WTC11 (cell line): ENCODE data around the gene TSC22D3. TPM values are rescaled to one million over a fixed set of nuclear protein-coding genes. Genes with fewer than 3 reads are reported as not detected.

Experiments
- ATAC-seq: fragments of 200-7000 bp; cut with Tn5 transposase; 2 replicates; pipeline ENCODE4 v1.10.0; 2021; ENCODE audit warnings: mild to moderate bottlenecking, moderate library complexity
- CTCF ChIA-PET: fragments of 300-600 bp; sonication (Branson Sonifier 250); formaldehyde crosslinking; loops from one replicate; lab custom pipeline; 2021; ENCODE audit warnings: antibody characterized with exemption; lab: Charles Lee
- POLR2A ChIA-PET: fragments of 350-600 bp; sonication (Branson Sonifier 250); formaldehyde crosslinking; loops from one replicate; lab custom pipeline; 2021; ENCODE audit warnings: antibody characterized with exemption; lab: Charles Lee
- DNase-seq: peaks from one replicate; pipeline ENCODE4 v3.0.0; 2021; ENCODE audit warnings: low spot score
- H3K27ac Mint-ChIP-seq: 2 replicates; pipeline ENCODE4 v1.8.0; 2021; ENCODE audit warnings: mixed read lengths
- H3K27me3 Mint-ChIP-seq: 2 replicates; pipeline ENCODE4 v1.8.0; 2021; ENCODE audit warnings: low read depth, mild to moderate bottlenecking, moderate library complexity, mixed read lengths
- H3K36me3 Mint-ChIP-seq: 2 replicates; pipeline ENCODE4 v1.8.0; 2021; ENCODE audit warnings: mixed read lengths
- H3K4me1 Mint-ChIP-seq: 2 replicates; pipeline ENCODE4 v1.8.0; 2022; ENCODE audit warnings: mixed read lengths
- H3K4me3 Mint-ChIP-seq: 2 replicates; pipeline ENCODE4 v1.8.0; 2021; ENCODE audit warnings: mild to moderate bottlenecking, moderate library complexity, mixed read lengths
- H3K9me3 Mint-ChIP-seq: 2 replicates; pipeline ENCODE4 v1.8.0; 2021; ENCODE audit warnings: mixed read lengths
- ARID4B ChIP-seq: sonication (generic); formaldehyde crosslinking; IDR thresholded peaks from 2 replicates; pipeline ENCODE4 v1.8.0; 2023; ENCODE audit warnings: missing genetic modification reagents, mild to moderate bottlenecking, borderline replicate concordance
- ATF3 ChIP-seq: sonication (generic); formaldehyde crosslinking; conservative IDR thresholded peaks from 2 replicates; pipeline ENCODE4 v1.8.1; 2022; ENCODE audit warnings: mild to moderate bottlenecking, missing genetic modification reagents
- CTCF ChIP-seq: fragments of 200-600 bp; IDR thresholded peaks from 2 replicates; pipeline ENCODE4 v1.8.0; 2022; ENCODE audit warnings: antibody characterized with exemption
- E2F4 ChIP-seq: sonication (generic); formaldehyde crosslinking; IDR thresholded peaks from 2 replicates; pipeline ENCODE4 v1.8.1; 2022; ENCODE audit warnings: low read depth, mild to moderate bottlenecking, moderate library complexity, missing genetic modification reagents, borderline replicate concordance
- ELF4 ChIP-seq: sonication (generic); formaldehyde crosslinking; IDR thresholded peaks from 2 replicates; pipeline ENCODE4 v1.8.1; 2022; ENCODE audit warnings: low read depth, mild to moderate bottlenecking, moderate library complexity, missing genetic modification reagents
- EMX1 ChIP-seq: fragments of 250-450 bp; sonication (Bioruptor Pico); IDR thresholded peaks from 2 replicates; pipeline ENCODE4 v1.8.0; 2021; ENCODE audit warnings: mild to moderate bottlenecking
- GABPB1 ChIP-seq: sonication (generic); formaldehyde crosslinking; IDR thresholded peaks from 2 replicates; pipeline ENCODE4 v1.8.1; 2023; ENCODE audit warnings: mild to moderate bottlenecking, missing genetic modification reagents
- KAT7 ChIP-seq: sonication (generic); formaldehyde crosslinking; IDR thresholded peaks from 2 replicates; pipeline ENCODE4 v1.8.1; 2023; ENCODE audit warnings: missing genetic modification reagents, mild to moderate bottlenecking, borderline replicate concordance
- NFYB ChIP-seq: sonication (generic); formaldehyde crosslinking; conservative IDR thresholded peaks from 2 replicates; pipeline ENCODE4 v1.8.0; 2022; ENCODE audit warnings: low read depth, missing genetic modification reagents
- NR1H2 ChIP-seq: sonication (generic); formaldehyde crosslinking; IDR thresholded peaks from 2 replicates; pipeline ENCODE4 v1.9.0; 2021; ENCODE audit warnings: mild to moderate bottlenecking, moderate library complexity, missing genetic modification reagents
- RORB ChIP-seq: fragments of 250-450 bp; sonication (Bioruptor Pico); IDR thresholded peaks from 2 replicates; pipeline ENCODE4 v1.9.0; 2021; ENCODE audit warnings: mild to moderate bottlenecking
- SMAD3 ChIP-seq: sonication (generic); formaldehyde crosslinking; IDR thresholded peaks from 2 replicates; pipeline ENCODE4 v1.8.0; 2022; ENCODE audit warnings: missing genetic modification reagents, mild to moderate bottlenecking, borderline replicate concordance
- TEAD1 ChIP-seq: sonication (generic); formaldehyde crosslinking; IDR thresholded peaks from 2 replicates; pipeline ENCODE4 v1.8.0; 2022; ENCODE audit warnings: mild to moderate bottlenecking, missing genetic modification reagents
- TP53 ChIP-seq: sonication (generic); formaldehyde crosslinking; IDR thresholded peaks from 2 replicates; pipeline ENCODE4 v1.8.1; 2023; ENCODE audit warnings: mild to moderate bottlenecking, missing genetic modification reagents
- USF1 ChIP-seq: sonication (generic); formaldehyde crosslinking; IDR thresholded peaks from 2 replicates; pipeline ENCODE4 v1.8.0; 2022; ENCODE audit warnings: mild to moderate bottlenecking, missing genetic modification reagents
- ZNF219 ChIP-seq: sonication (generic); formaldehyde crosslinking; IDR thresholded peaks from 2 replicates; pipeline ENCODE4 v1.8.0; 2023; ENCODE audit warnings: missing genetic modification reagents, mild to moderate bottlenecking, borderline replicate concordance
- ZNF263 ChIP-seq: sonication (generic); formaldehyde crosslinking; IDR thresholded peaks from 2 replicates; pipeline ENCODE4 v1.8.1; 2022; ENCODE audit warnings: low read depth, mild to moderate bottlenecking, moderate library complexity, missing genetic modification reagents
- ZNF396 ChIP-seq: fragments of 250-450 bp; sonication (Bioruptor Pico); IDR thresholded peaks from 2 replicates; pipeline ENCODE4 v1.8.0; 2021; ENCODE audit warnings: mild to moderate bottlenecking, moderate library complexity, borderline replicate concordance
- ZNF671 ChIP-seq: fragments of 250-450 bp; sonication (Bioruptor Pico); IDR thresholded peaks from 2 replicates; pipeline ENCODE4 v1.8.0; 2021; ENCODE audit warnings: mild to moderate bottlenecking
- total RNA-seq: library from RNA; stranded (reverse); gene quantifications from 3 replicates; pipeline ENCODE4 v1.2.3, GENCODE V29; 2021

Gene TSC22D3
- total RNA-seq, 1 experiment from 2014 or later = 15.7 TPM

- no peak for TF ChIP-seq CTCF
Measured at GRCh38 chrX:107715331-107716117, 60.1 kb downstream of the TSC22D3 start (continued).

- Mint-ChIP-seq H3K27ac (peak overlapping the region; percentile 23; the same call in 1 of the 2 replicates), H3K4me3 (no peak overlapping the region), H3K36me3 (no peaks in the 10 kb centered on the region; the same call in 1 of the 2 replicates), H3K4me1 (peaks cover 40% of the 10 kb centered on the region), H3K9me3 (no peaks in the 10 kb centered on the region), H3K27me3 (no peaks in the 10 kb centered on the region)
- no peak for DNase-seq
- CTCF ChIA-PET = interaction anchor here (0.7 to 2.8 kb wide), 6 partner anchors 28 to 172 kb away, joined by 3 to 18 read pairs (median 3); partner anchors contain the start of gene TSC22D3
- no peak for ATAC-seq
- POLR2A ChIA-PET = interaction anchor here (1.2 to 3.8 kb wide), 3 partner anchors 17 to 63 kb away, joined by 3 to 27 read pairs (median 6); partner anchors contain the start of gene NCBP2L
- TF ChIP-seq ZNF396 = no peak
- TF ChIP-seq ZNF263 = no peak
- TF ChIP-seq EMX1 (CRISPR knock-in tag) = no peak
- TF ChIP-seq TEAD1 (CRISPR knock-in tag) = no peak
- no peak for TF ChIP-seq GABPB1 (CRISPR knock-in tag)
- no peak for TF ChIP-seq RORB (CRISPR knock-in tag)
- TF ChIP-seq NFYB = no peak
- TF ChIP-seq USF1 (CRISPR knock-in tag) = no peak
- TF ChIP-seq ZNF219 = no peak
- TF ChIP-seq SMAD3 (CRISPR knock-in tag) = no peak
- TF ChIP-seq NR1H2 = no peak
Measured at GRCh38 chrX:107714206-107714891, 61.2 kb downstream of the TSC22D3 start.

GRCh38 chrX:107713543-107714205 lies 61.9 kb downstream of the TSC22D3 start:
- ATAC-seq = no peak
- Mint-ChIP-seq H3K4me1 (peaks cover 33% of the 10 kb centered on the region), H3K4me3 (no peak overlapping the region), H3K27me3 (no peaks in the 10 kb centered on the region), H3K9me3 (no peaks in the 10 kb centered on the region), H3K36me3 (no peaks in the 10 kb centered on the region; the same call in 1 of the 2 replicates), H3K27ac (no peak overlapping the region)
- no peak for DNase-seq
- TF ChIP-seq ELF4 (CRISPR knock-in tag) (no peak), E2F4 (no peak)
- POLR2A ChIA-PET = interaction anchor here (1.2 to 2.1 kb wide), 2 partner anchors 45 to 63 kb away, joined by 3 to 6 read pairs; partner anchors contain the start of gene NCBP2L
- CTCF ChIA-PET = interaction anchor here (0.7 to 1.4 kb wide), 4 partner anchors 29 to 171 kb away, joined by 3 to 4 read pairs (median 3); partner anchors contain the start of gene TSC22D3

GRCh38 chrX:107713203-107713542 lies 62.4 kb downstream of the TSC22D3 start:
- DNase-seq = no peak
- Mint-ChIP-seq H3K9me3 (no peaks in the 10 kb centered on the region), H3K4me3 (no peak overlapping the region), H3K36me3 (no peaks in the 10 kb centered on the region; the same call in 1 of the 2 replicates), H3K27ac (no peak overlapping the region), H3K27me3 (no peaks in the 10 kb centered on the region), H3K4me1 (peaks cover 28% of the 10 kb centered on the region)
- ChIA-PET CTCF (no interaction called here), POLR2A (no interaction called here)
- no peak for ATAC-seq
- TF ChIP-seq ZNF671 (CRISPR knock-in tag) (no peak), TP53 (CRISPR knock-in tag) (no peak), ARID4B (CRISPR knock-in tag) (no peak), SMAD3 (CRISPR knock-in tag) (no peak), KAT7 (no peak), ATF3 (no peak)
